ENCODE measurements around the gene MRPL14. TPM values are rescaled to one million over a fixed set of nuclear protein-coding genes. Genes with fewer than 3 reads are reported as not detected.

Gene MRPL14
- total and polyA plus RNA-seq, 9 of the 15 experiments (the other 6 are each of a cell fraction or from before 2014, with no cell fraction given), result 126 to 424 (median 165) TPM

GRCh38 chr6:44076356-44077213 lies 50.7 kb downstream of the MRPL14 start (continued):
- TF ChIP-seq MYNN (IDR thresholded peaks at IDR 0.05) (peak; percentile 42; the same call in 1 of the 2 replicates), MYNN (CRISPR knock-in tag; IDR thresholded peaks at IDR 0.05) (no peak), SAFB (IDR thresholded peaks at IDR 0.05; ENCODE audit: borderline replicate concordance, low read depth, low read length) (no peak), JUN (IDR thresholded peaks at IDR 0.05; ENCODE audit: borderline replicate concordance, low read depth, low read length) (peak; percentile 42; the same call in 1 of the 2 replicates), JUN (CRISPR knock-in tag; IDR thresholded peaks at IDR 0.05; ENCODE audit: borderline replicate concordance) (no peak), POLR2AphosphoS5 (IDR thresholded peaks at IDR 0.05; ENCODE audit: control insufficient read depth, insufficient read depth, low read depth, low read length) (peak; percentile 51; the same call in 1 of the 2 replicates), ZNF431 (CRISPR knock-in tag; IDR thresholded peaks at IDR 0.05) (0 out of 2 replicates have a peak, but pooled peaks have one; percentile 30), NR2C2 (CRISPR knock-in tag; IDR thresholded peaks at IDR 0.05) (no peak), NR2C2 (tag; IDR thresholded peaks at IDR 0.05) (peak; percentile 46; the same call in 1 of the 2 replicates), TEAD2 (tag; IDR thresholded peaks at IDR 0.05) (no peak), CCAR2 (IDR thresholded peaks at IDR 0.05; ENCODE audit: low read depth, low read length) (no peak), MXD1 (CRISPR knock-in tag; IDR thresholded peaks at IDR 0.05; ENCODE audit: borderline replicate concordance, poor library complexity, severe bottlenecking) (no peak), TEAD4 (IDR thresholded peaks at IDR 0.05; ENCODE audit: low read length) (peak; percentile 39; the same call in 1 of the 2 replicates), TEAD4 (CRISPR knock-in tag; IDR thresholded peaks at IDR 0.05; ENCODE audit: borderline replicate concordance) (no peak), NFIC (IDR thresholded peaks at IDR 0.05) (peak; percentile 96), ZBTB9 (CRISPR knock-in tag; IDR thresholded peaks at IDR 0.05) (peak; percentile 15), HDGF (IDR thresholded peaks at IDR 0.05) (peak; percentile 81; the same call in 1 of the 2 replicates)
- TF ChIP-seq, protein P1, sequence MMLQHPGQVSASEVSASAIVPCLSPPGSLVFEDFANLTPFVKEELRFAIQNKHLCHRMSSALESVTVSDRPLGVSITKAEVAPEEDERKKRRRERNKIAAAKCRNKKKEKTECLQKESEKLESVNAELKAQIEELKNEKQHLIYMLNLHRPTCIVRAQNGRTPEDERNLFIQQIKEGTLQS (IDR thresholded peaks at IDR 0.05), result no peak
- TF ChIP-seq, protein P1 (CRISPR knock-in tag; conservative IDR thresholded peaks at IDR 0.05), result no peak
- TF ChIP-seq, protein P2, sequence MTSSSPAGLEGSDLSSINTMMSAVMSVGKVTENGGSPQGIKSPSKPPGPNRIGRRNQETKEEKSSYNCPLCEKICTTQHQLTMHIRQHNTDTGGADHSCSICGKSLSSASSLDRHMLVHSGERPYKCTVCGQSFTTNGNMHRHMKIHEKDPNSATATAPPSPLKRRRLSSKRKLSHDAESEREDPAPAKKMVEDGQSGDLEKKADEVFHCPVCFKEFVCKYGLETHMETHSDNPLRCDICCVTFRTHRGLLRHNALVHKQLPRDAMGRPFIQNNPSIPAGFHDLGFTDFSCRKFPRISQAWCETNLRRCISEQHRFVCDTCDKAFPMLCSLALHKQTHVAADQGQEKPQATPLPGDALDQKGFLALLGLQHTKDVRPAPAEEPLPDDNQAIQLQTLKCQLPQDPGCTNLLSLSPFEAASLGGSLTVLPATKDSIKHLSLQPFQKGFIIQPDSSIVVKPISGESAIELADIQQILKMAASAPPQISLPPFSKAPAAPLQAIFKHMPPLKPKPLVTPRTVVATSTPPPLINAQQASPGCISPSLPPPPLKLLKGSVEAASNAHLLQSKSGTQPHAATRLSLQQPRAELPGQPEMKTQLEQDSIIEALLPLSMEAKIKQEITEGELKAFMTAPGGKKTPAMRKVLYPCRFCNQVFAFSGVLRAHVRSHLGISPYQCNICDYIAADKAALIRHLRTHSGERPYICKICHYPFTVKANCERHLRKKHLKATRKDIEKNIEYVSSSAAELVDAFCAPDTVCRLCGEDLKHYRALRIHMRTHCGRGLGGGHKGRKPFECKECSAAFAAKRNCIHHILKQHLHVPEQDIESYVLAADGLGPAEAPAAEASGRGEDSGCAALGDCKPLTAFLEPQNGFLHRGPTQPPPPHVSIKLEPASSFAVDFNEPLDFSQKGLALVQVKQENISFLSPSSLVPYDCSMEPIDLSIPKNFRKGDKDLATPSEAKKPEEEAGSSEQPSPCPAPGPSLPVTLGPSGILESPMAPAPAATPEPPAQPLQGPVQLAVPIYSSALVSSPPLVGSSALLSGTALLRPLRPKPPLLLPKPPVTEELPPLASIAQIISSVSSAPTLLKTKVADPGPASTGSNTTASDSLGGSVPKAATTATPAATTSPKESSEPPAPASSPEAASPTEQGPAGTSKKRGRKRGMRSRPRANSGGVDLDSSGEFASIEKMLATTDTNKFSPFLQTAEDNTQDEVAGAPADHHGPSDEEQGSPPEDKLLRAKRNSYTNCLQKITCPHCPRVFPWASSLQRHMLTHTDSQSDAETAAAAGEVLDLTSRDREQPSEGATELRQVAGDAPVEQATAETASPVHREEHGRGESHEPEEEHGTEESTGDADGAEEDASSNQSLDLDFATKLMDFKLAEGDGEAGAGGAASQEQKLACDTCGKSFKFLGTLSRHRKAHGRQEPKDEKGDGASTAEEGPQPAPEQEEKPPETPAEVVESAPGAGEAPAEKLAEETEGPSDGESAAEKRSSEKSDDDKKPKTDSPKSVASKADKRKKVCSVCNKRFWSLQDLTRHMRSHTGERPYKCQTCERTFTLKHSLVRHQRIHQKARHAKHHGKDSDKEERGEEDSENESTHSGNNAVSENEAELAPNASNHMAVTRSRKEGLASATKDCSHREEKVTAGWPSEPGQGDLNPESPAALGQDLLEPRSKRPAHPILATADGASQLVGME (CRISPR knock-in tag; IDR thresholded peaks at IDR 0.05), result 0 out of 2 replicates have a peak, but pooled peaks have one; percentile 82

All from K562 (cell line).